ENCODE measurements around the gene NSF.
"Not testable (repeated sequence)": the region's sequence is repeated elsewhere in the genome, so short reads cannot be mapped to it uniquely, and the experiment has no call there.

NSF gene

GRCh38 chr17:46788300-46788699 is 197.8 kb downstream of the NSF start:
- Histone ChIP-seq H3K4me3 (no peak overlapping the region), H3K27ac (no peak overlapping the region)
- TF ChIP-seq CTCF (IDR thresholded peaks at IDR 0.05): no peak
- DNase-seq (ENCODE audit: low spot score): no peak

DNA sequence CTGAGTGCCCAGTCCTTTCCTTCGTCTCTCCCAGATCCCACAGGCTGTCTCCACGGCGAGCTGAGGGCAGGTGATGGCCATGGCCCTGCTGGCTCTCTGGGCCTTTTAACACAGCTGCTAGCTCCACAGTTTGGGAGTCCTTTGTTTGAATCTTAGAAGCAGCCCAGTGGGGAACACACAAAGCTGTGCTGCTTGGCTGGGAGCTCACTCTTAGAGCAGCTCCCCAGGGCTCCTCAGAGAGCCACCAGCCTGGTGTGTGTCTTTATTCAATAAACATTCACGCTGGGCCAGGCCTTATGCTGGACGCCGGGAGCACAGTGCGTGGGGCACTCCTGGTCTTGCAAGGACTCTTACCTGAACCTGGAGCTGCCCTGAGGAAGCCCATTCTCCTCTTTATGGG is 198.3 kb downstream of the NSF start:
- DNase-seq (ENCODE audit: low spot score): no peak
- no peak overlapping the region for H3K4me3 ChIP-seq
- TF ChIP-seq CTCF (IDR thresholded peaks at IDR 0.05): no peak
- no peak overlapping the region for H3K27ac ChIP-seq

DNA sequence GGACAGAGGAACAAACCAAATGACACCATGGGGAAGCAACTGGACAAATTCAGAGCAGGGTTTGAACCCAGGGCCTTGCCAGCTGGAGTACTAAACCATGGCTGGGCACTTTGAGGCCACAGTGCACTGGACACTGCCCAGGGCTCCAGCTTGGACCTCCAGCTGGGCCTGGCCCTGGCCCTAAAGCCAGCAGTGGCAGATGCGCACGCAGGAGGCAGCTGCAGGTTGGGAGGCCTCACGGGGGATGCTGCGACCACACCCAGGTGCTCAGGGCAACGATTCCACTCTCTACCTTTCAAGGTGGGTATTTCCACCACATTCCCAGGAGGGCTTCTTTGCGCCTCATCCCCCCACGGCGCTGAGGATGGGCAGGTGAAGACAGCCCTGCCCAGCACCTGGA is 199.1 kb downstream of the NSF start:
- H3K27ac ChIP-seq: no peak overlapping the region
- TF ChIP-seq CTCF (IDR thresholded peaks at IDR 0.05): no peak
- H3K4me3 ChIP-seq: no peak overlapping the region
- no peak for DNase-seq (ENCODE audit: low spot score)

DNA sequence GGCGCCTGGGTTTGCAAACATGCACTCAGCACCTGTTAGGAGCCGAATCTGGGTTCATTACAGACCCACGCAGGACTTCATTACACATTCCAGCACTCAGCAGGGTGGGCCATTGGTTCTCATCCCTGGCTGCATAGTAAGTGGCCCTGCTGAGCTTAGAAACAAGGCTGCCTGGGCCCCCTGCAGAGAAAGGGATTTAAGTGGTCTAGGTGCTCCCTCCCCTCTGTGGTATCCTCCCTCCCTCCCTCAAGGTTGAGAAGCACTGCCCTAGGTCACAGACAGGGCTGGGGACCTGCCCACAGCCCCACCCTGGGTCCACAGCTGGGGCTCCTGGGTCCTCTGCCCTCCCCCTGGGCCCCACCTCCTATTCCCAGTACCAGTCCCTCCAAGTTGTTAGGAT is 199.7 kb downstream of the NSF start:
- H3K27ac ChIP-seq: no peak overlapping the region
- TF ChIP-seq CTCF (IDR thresholded peaks at IDR 0.05): no peak

GRCh38 chr17:46791531-46791930 is 201.1 kb downstream of the NSF start:
- Histone ChIP-seq H3K27ac (no peak overlapping the region), H3K4me3 (no peak overlapping the region)
- no peak for TF ChIP-seq CTCF (IDR thresholded peaks at IDR 0.05)
- no peak for DNase-seq (ENCODE audit: low spot score)

More for the DNA sequence above, 199.7 kb downstream of the NSF start:
- DNase-seq (ENCODE audit: low spot score): no peak
- no peak overlapping the region for H3K4me3 ChIP-seq

- DNase-seq (ENCODE audit: low spot score): no peak
Observed at GRCh38 chr17:46792071-46792470, 201.6 kb downstream of the NSF start.

GRCh38 chr17:46793023-46793422 is 202.6 kb downstream of the NSF start:
- DNase-seq (ENCODE audit: low spot score); H3K4me3 ChIP-seq; H3K27ac ChIP-seq: not testable (repeated sequence)

More at GRCh38 chr17:46792071-46792470, 201.6 kb downstream of the NSF start:
- H3K4me3 ChIP-seq: no peak overlapping the region
- no peak overlapping the region for H3K27ac ChIP-seq
- no peak for TF ChIP-seq CTCF (IDR thresholded peaks at IDR 0.05)

- Histone ChIP-seq H3K27ac (no peak overlapping the region), H3K4me3 (no peak overlapping the region)
- DNase-seq (ENCODE audit: low spot score): no peak
- TF ChIP-seq CTCF (IDR thresholded peaks at IDR 0.05): no peak
Observed at GRCh38 chr17:46793541-46793940, 203.1 kb downstream of the NSF start.
